Nephron (organoid): ENCODE data around the gene DOCK2.

Experiments
- H3K27ac Mint-ChIP-seq, 3 experiments: 2 replicates each; pipeline ENCODE4 v1.8.0; 2020; ENCODE audit warnings: mixed read lengths in 3 of 3, mild to moderate bottlenecking in 2 of 3, moderate library complexity in 1 of 3
- H3K27me3 Mint-ChIP-seq: 2 replicates; pipeline ENCODE4 v1.8.0; 2021; ENCODE audit warnings: low read depth, mild to moderate bottlenecking, moderate library complexity, mixed read lengths
- H3K36me3 Mint-ChIP-seq: 2 replicates; pipeline ENCODE4 v1.8.0; 2020; ENCODE audit warnings: low read depth, mixed read lengths
- H3K4me1 Mint-ChIP-seq: 2 replicates; pipeline ENCODE4 v1.8.0; 2020; ENCODE audit warnings: mixed read lengths
- H3K4me3 Mint-ChIP-seq, 3 experiments: 2 replicates each; pipeline ENCODE4 v1.8.0; 2020; ENCODE audit warnings: mild to moderate bottlenecking in 3 of 3, mixed read lengths in 3 of 3, moderate library complexity in 2 of 3
- H3K9me3 Mint-ChIP-seq: 2 replicates; pipeline ENCODE4 v1.8.0; 2020; ENCODE audit warnings: mixed read lengths
- CTCF ChIP-seq, 3 experiments: fragments of 200-600 bp; sonication (generic); IDR thresholded peaks; one replicate each; pipeline ENCODE4 v1.5.0; 2021; ENCODE audit warnings: antibody characterized with exemption in 3 of 3; ENCODE audit not compliant: unreplicated experiment in 3 of 3

The DOCK2 gene

GRCh38 chr5:169701910-169702451, 64.9 kb downstream of the DOCK2 start:
- Mint-ChIP-seq H3K4me3 (no peak overlapping the region), H3K36me3 (no peaks in the 10 kb centered on the region), H3K9me3 (no peaks in the 10 kb centered on the region), H3K27ac (peak overlapping the region in 2 of 3 experiments; percentile 9 to 23), H3K4me1 (peaks cover 18% of the 10 kb centered on the region), H3K27me3 (peaks cover 11% of the 10 kb centered on the region)
- peak; percentile 50 to 63 (median 54) for TF ChIP-seq CTCF (IDR thresholded peaks at IDR 0.05; ENCODE audit: unreplicated experiment in 3 of 3)

GRCh38 chr5:169702693-169703481, 65.8 kb downstream of the DOCK2 start:
- peak overlapping the region; percentile 2 to 57 (median 44) for H3K27ac Mint-ChIP-seq
- H3K27me3 Mint-ChIP-seq: peaks cover 7% of the 10 kb centered on the region
- no peaks in the 10 kb centered on the region for H3K9me3 Mint-ChIP-seq

GRCh38 chr5:169703813-169704212, 66.7 kb downstream of the DOCK2 start:
- H3K36me3 Mint-ChIP-seq: no peaks in the 10 kb centered on the region
- peaks cover 29% of the 10 kb centered on the region for H3K4me1 Mint-ChIP-seq
- no peak for TF ChIP-seq CTCF (IDR thresholded peaks at IDR 0.05; ENCODE audit: unreplicated experiment in 3 of 3)
- peak overlapping the region in 2 of 3 experiments; percentile 36 for H3K27ac Mint-ChIP-seq
- H3K9me3 Mint-ChIP-seq: no peaks in the 10 kb centered on the region
- H3K4me3 Mint-ChIP-seq: no peak overlapping the region
- peaks cover 7% of the 10 kb centered on the region for H3K27me3 Mint-ChIP-seq

More at GRCh38 chr5:169702693-169703481, 65.8 kb downstream of the DOCK2 start:
- Mint-ChIP-seq H3K4me3 (no peak overlapping the region), H3K4me1 (peaks cover 25% of the 10 kb centered on the region), H3K36me3 (no peaks in the 10 kb centered on the region)
- no peak for TF ChIP-seq CTCF (IDR thresholded peaks at IDR 0.05; ENCODE audit: unreplicated experiment in 3 of 3)

- Mint-ChIP-seq H3K27me3 (peaks cover 4% of the 10 kb centered on the region), H3K27ac (no peak overlapping the region), H3K9me3 (no peaks in the 10 kb centered on the region), H3K4me3 (no peak overlapping the region), H3K36me3 (no peaks in the 10 kb centered on the region), H3K4me1 (peaks cover 29% of the 10 kb centered on the region)
- TF ChIP-seq CTCF (IDR thresholded peaks at IDR 0.05; ENCODE audit: unreplicated experiment in 3 of 3): no peak
Observed at GRCh38 chr5:169705322-169705721, 68.2 kb downstream of the DOCK2 start.

- no peak for TF ChIP-seq CTCF (IDR thresholded peaks at IDR 0.05; ENCODE audit: unreplicated experiment in 3 of 3)
- Mint-ChIP-seq H3K4me1 (peaks cover 29% of the 10 kb centered on the region), H3K4me3 (no peak overlapping the region), H3K27ac (peak overlapping the region in 1 of 3 experiments; percentile 60), H3K9me3 (no peaks in the 10 kb centered on the region), H3K27me3 (peaks cover 4% of the 10 kb centered on the region), H3K36me3 (no peaks in the 10 kb centered on the region)
Observed at GRCh38 chr5:169706071-169706470, 69.0 kb downstream of the DOCK2 start.
